Suprapubic skin (tissue), 4 donors: Measurements from ENCODE around the gene CLNK. TPM values are rescaled to one million over a fixed set of nuclear protein-coding genes. Genes with fewer than 3 reads are reported as not detected.

Source experiments
- DNase-seq, 2 donors: peaks; one replicate each; pipeline ENCODE4 v3.0.0-alpha.2; 2019; ENCODE audit warnings: low spot score in 2 of 2
- H3K27ac ChIP-seq: fragments of 200-600 bp; sonication (generic); one replicate; pipeline ENCODE4 v1.5.1; 2019
- H3K27me3 ChIP-seq: fragments of 200-600 bp; sonication (generic); one replicate; pipeline ENCODE4 v1.5.1; 2019
- H3K36me3 ChIP-seq: fragments of 200-600 bp; sonication (generic); one replicate; pipeline ENCODE4 v1.5.1; 2019
- H3K4me1 ChIP-seq: fragments of 200-600 bp; sonication (generic); one replicate; pipeline ENCODE4 v1.5.1; 2019
- H3K4me3 ChIP-seq: fragments of 200-600 bp; sonication (generic); one replicate; pipeline ENCODE4 v1.5.1; 2019; ENCODE audit warnings: mild to moderate bottlenecking
- H3K9me3 ChIP-seq: fragments of 200-600 bp; sonication (generic); one replicate; pipeline ENCODE4 v1.5.1; 2019
- CTCF ChIP-seq, 2 donors: fragments of 200-600 bp in 1 of 2; fragments of 450-650 bp in 1 of 2; sonication (generic) in 1 of 2; IDR thresholded peaks; one replicate each; pipeline ENCODE4 v1.5.1; 2016 to 2019; ENCODE audit warnings: antibody characterized with exemption in 2 of 2, mild to moderate bottlenecking in 1 of 2, moderate library complexity in 1 of 2
- EP300 ChIP-seq: sonication (generic); formaldehyde crosslinking; IDR thresholded peaks from one replicate; pipeline ENCODE4 v1.6.1; 2017; ENCODE audit warnings: antibody characterized with exemption
- POLR2A ChIP-seq, 2 donors: fragments of 450-650 bp; IDR thresholded peaks; one replicate each; pipeline ENCODE4 v1.6.1; 2017; ENCODE audit warnings: antibody characterized with exemption in 2 of 2, mild to moderate bottlenecking in 2 of 2, moderate library complexity in 2 of 2
- POLR2AphosphoS5 ChIP-seq, 3 donors: sonication (generic); formaldehyde crosslinking; IDR thresholded peaks; one replicate each; pipeline ENCODE4 v1.6.1; 2017; ENCODE audit warnings: antibody characterized with exemption in 3 of 3
- WGBS: methylation state at CpG from one replicate; pipeline ENCODE4 v1.1.5; 2018; 5-methylcytosine and 5-hydroxymethylcytosine counted together
- total RNA-seq, 4 donors: library from RNA; depleted of rRNA; stranded (reverse); fragments of >200 nt; gene quantifications; one replicate each; pipeline ENCODE4 v1.1.0, GENCODE V29; 2016

CLNK gene
- total RNA-seq, 4 donors from 2014 or later = 0.11 to 0.64 (median 0.52) TPM; not detected in 1

GRCh38 chr4:10731162-10731561 is 46.6 kb upstream of the CLNK start:
- TF ChIP-seq CTCF (IDR thresholded peaks at IDR 0.05) (no peak), POLR2A (IDR thresholded peaks at IDR 0.05) (no peak), POLR2AphosphoS5 (IDR thresholded peaks at IDR 0.05) (no peak), EP300 (no peak)
- H3K4me3 ChIP-seq = no peak overlapping the region
- no peak for DNase-seq
- H3K27me3 ChIP-seq = no peaks in the 10 kb centered on the region
- H3K9me3 ChIP-seq = no peaks in the 10 kb centered on the region
- H3K27ac ChIP-seq = no peak overlapping the region
- H3K4me1 ChIP-seq = no peaks in the 10 kb centered on the region
- H3K36me3 ChIP-seq = no peaks in the 10 kb centered on the region
- 83% methylated on average over 4 of the region's 4 CpGs for WGBS

GRCh38 chr4:10730590-10730989 is 46.0 kb upstream of the CLNK start:
- Histone ChIP-seq H3K27ac (no peak overlapping the region), H3K27me3 (no peaks in the 10 kb centered on the region), H3K4me1 (no peaks in the 10 kb centered on the region), H3K36me3 (no peaks in the 10 kb centered on the region), H3K4me3 (no peak overlapping the region), H3K9me3 (no peaks in the 10 kb centered on the region)
- TF ChIP-seq EP300 (no peak), POLR2A (IDR thresholded peaks at IDR 0.05) (no peak), POLR2AphosphoS5 (IDR thresholded peaks at IDR 0.05) (no peak), CTCF (IDR thresholded peaks at IDR 0.05) (no peak)
- WGBS = 87% methylated on average over 7 of the region's 7 CpGs
- no peak for DNase-seq

- no peaks in the 10 kb centered on the region for H3K9me3 ChIP-seq
- no peak overlapping the region for H3K27ac ChIP-seq
- 70% methylated on average over 4 of the region's 4 CpGs for WGBS
- no peaks in the 10 kb centered on the region for H3K27me3 ChIP-seq
- no peak for DNase-seq
- H3K4me3 ChIP-seq = no peak overlapping the region
- H3K4me1 ChIP-seq = no peaks in the 10 kb centered on the region
- TF ChIP-seq POLR2AphosphoS5 (IDR thresholded peaks at IDR 0.05) (no peak), EP300 (no peak), POLR2A (IDR thresholded peaks at IDR 0.05) (no peak), CTCF (IDR thresholded peaks at IDR 0.05) (no peak)
- no peaks in the 10 kb centered on the region for H3K36me3 ChIP-seq
Measured at GRCh38 chr4:10730019-10730418, 45.5 kb upstream of the CLNK start.

- no peaks in the 10 kb centered on the region for H3K4me1 ChIP-seq
- no peak overlapping the region for H3K27ac ChIP-seq
- no peak for DNase-seq
- H3K36me3 ChIP-seq = no peaks in the 10 kb centered on the region
- TF ChIP-seq POLR2AphosphoS5 (IDR thresholded peaks at IDR 0.05) (no peak), EP300 (no peak), POLR2A (IDR thresholded peaks at IDR 0.05) (no peak), CTCF (IDR thresholded peaks at IDR 0.05) (no peak)
- 66% methylated on average over 2 of the region's 2 CpGs for WGBS
- no peaks in the 10 kb centered on the region for H3K9me3 ChIP-seq
- H3K4me3 ChIP-seq = no peak overlapping the region
- H3K27me3 ChIP-seq = no peaks in the 10 kb centered on the region
Measured at GRCh38 chr4:10729366-10729765, 44.8 kb upstream of the CLNK start.

- no peak for DNase-seq
- Histone ChIP-seq H3K4me3 (no peak overlapping the region), H3K27ac (no peak overlapping the region), H3K36me3 (no peaks in the 10 kb centered on the region), H3K9me3 (no peaks in the 10 kb centered on the region), H3K4me1 (no peaks in the 10 kb centered on the region), H3K27me3 (no peaks in the 10 kb centered on the region)
- WGBS = 68% methylated on average over 3 of the region's 4 CpGs
- no peak for TF ChIP-seq POLR2AphosphoS5 (IDR thresholded peaks at IDR 0.05)
- no peak for TF ChIP-seq POLR2A (IDR thresholded peaks at IDR 0.05)
- TF ChIP-seq CTCF (IDR thresholded peaks at IDR 0.05) = no peak
- TF ChIP-seq EP300 = no peak
Measured at GRCh38 chr4:10728016-10728415, 43.4 kb upstream of the CLNK start.
